ENCODE measurements around the gene B4GALNT4.

- TF ChIP-seq GATA3 (IDR thresholded peaks at IDR 0.05; ENCODE audit: low read depth, low read length) (no peak), GATA2 (IDR thresholded peaks at IDR 0.05; ENCODE audit: low read depth, low read length) (no peak)
Observed at GRCh38 chr11:334264-334994, 34.9 kb upstream of the B4GALNT4 start.

All from SH-SY5Y (cell line).